ENCODE results near the gene CYP2E1.
"Not testable (repeated sequence)": the region's sequence is repeated elsewhere in the genome, so short reads cannot be mapped to it uniquely, and the experiment has no call there.

CYP2E1 gene

GRCh38 chr10:133516057-133516456, 11.1 kb upstream of the CYP2E1 start:
- H3K36me3 Mint-ChIP-seq (ENCODE audit: low read depth): no peaks in the 10 kb centered on the region
- H3K4me1 Mint-ChIP-seq: peaks cover 15% of the 10 kb centered on the region
- ATAC-seq (no peak), DNase-seq (no peak)
- H3K4me3 Mint-ChIP-seq: no peak overlapping the region
- H3K27ac Mint-ChIP-seq: no peak overlapping the region
- peaks cover 13% of the 10 kb centered on the region for H3K27me3 Mint-ChIP-seq
- no peaks in the 10 kb centered on the region for H3K9me3 Mint-ChIP-seq

GRCh38 chr10:133518517-133518916, 8.6 kb upstream of the CYP2E1 start:
- Mint-ChIP-seq H3K9me3 (peaks cover 12% of the 10 kb centered on the region), H3K4me1 (peaks cover 15% of the 10 kb centered on the region)
- not testable (repeated sequence) for DNase-seq; ATAC-seq; H3K36me3 Mint-ChIP-seq (ENCODE audit: low read depth); H3K27ac Mint-ChIP-seq; H3K4me3 Mint-ChIP-seq; H3K27me3 Mint-ChIP-seq

DNA sequence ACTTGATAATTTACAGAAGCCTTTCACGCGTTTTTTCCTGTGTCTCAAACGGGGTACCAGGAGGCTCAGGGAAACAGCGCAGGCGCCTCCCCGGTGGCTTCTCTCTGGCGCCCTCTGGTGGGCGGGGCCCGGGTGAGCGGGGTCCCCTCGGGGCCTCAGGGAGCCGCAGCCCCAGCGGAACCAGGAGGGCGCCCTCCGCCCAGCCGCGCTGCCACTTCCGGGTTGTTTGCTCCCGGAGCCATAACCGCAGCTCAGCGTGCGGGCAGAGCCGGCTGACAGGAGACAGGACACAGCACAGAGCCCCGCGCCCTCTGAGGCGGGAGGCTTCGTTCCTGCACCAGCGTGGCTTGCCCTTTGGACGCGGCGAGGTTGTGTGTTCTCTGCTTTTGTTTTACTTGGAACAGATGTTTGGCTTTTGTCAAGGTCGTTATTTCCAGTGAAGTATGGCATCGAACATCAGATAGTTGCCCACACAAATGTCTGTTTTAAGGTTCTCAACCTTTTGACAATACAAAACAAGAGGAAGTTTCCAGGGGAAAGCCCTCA, 6.9 kb upstream of the CYP2E1 start:
- Mint-ChIP-seq H3K9me3 (peaks cover 16% of the 10 kb centered on the region), H3K36me3 (ENCODE audit: low read depth) (peaks cover 4% of the 10 kb centered on the region), H3K4me3 (peak overlapping the region; percentile 71), H3K27ac (peak overlapping the region; percentile 25), H3K27me3 (peaks cover 9% of the 10 kb centered on the region), H3K4me1 (peaks cover 15% of the 10 kb centered on the region)
- ATAC-seq: peak; percentile 100
- peak; percentile 97 for DNase-seq

GRCh38 chr10:133523631-133524203, 3.4 kb upstream of the CYP2E1 start:
- no peak for DNase-seq
- Mint-ChIP-seq H3K27me3 (peaks cover 22% of the 10 kb centered on the region), H3K27ac (no peak overlapping the region), H3K36me3 (ENCODE audit: low read depth) (peaks cover 4% of the 10 kb centered on the region), H3K4me3 (no peak overlapping the region), H3K4me1 (peaks cover 20% of the 10 kb centered on the region), H3K9me3 (peaks cover 16% of the 10 kb centered on the region)
- no peak for ATAC-seq

GRCh38 chr10:133525444-133525843, 1.7 kb upstream of the CYP2E1 start:
- no peak for ATAC-seq
- H3K27ac Mint-ChIP-seq: no peak overlapping the region
- H3K9me3 Mint-ChIP-seq: peaks cover 16% of the 10 kb centered on the region
- peaks cover 24% of the 10 kb centered on the region for H3K4me1 Mint-ChIP-seq
- H3K27me3 Mint-ChIP-seq: peaks cover 39% of the 10 kb centered on the region
- peaks cover 4% of the 10 kb centered on the region for H3K36me3 Mint-ChIP-seq (ENCODE audit: low read depth)
- H3K4me3 Mint-ChIP-seq: no peak overlapping the region
- no peak for DNase-seq

DNA sequence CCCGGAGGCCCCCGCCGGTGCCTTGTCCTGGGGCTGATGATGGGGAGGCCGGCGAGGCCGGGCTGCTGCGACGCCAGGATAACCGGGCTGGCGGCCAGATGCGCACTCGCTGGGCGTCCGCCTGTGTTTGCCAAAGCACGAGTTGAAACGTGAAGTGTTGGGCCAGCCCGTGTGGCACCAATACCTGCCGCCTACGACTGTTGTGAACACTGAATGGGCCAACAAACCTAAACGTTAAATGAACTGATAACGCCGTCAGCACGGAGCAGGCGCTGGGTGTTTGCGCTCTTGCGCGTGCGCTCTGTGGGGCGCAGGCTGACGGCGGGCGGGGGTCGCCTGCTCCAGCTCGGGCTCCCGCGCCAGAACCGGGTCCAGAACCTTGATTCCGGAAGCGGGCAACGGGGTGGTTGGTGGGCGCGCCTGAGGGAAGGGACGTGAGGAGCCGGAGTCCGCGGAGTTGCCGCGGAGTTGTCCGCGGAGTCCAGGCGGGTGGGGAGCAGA, 658 bp downstream of the CYP2E1 start:
- Mint-ChIP-seq H3K27me3 (peaks cover 52% of the 10 kb centered on the region), H3K4me3 (no peak overlapping the region), H3K9me3 (peaks cover 11% of the 10 kb centered on the region), H3K4me1 (peaks cover 21% of the 10 kb centered on the region), H3K27ac (no peak overlapping the region), H3K36me3 (ENCODE audit: low read depth) (peaks cover 4% of the 10 kb centered on the region)
- DNase-seq (no peak), ATAC-seq (no peak)

GRCh38 chr10:133528296-133528844, 1.2 kb downstream of the CYP2E1 start:
- peaks cover 21% of the 10 kb centered on the region for H3K4me1 Mint-ChIP-seq
- no peak for DNase-seq
- H3K27ac Mint-ChIP-seq: no peak overlapping the region
- peaks cover 52% of the 10 kb centered on the region for H3K27me3 Mint-ChIP-seq
- no peak for ATAC-seq
- H3K4me3 Mint-ChIP-seq: peak overlapping the region; percentile 70
- H3K36me3 Mint-ChIP-seq (ENCODE audit: low read depth): peaks cover 1% of the 10 kb centered on the region
- H3K9me3 Mint-ChIP-seq: peaks cover 6% of the 10 kb centered on the region

- H3K27ac Mint-ChIP-seq: no peak overlapping the region
- peaks cover 21% of the 10 kb centered on the region for H3K4me1 Mint-ChIP-seq
- H3K9me3 Mint-ChIP-seq: no peaks in the 10 kb centered on the region
- peaks cover 52% of the 10 kb centered on the region for H3K27me3 Mint-ChIP-seq
- DNase-seq: peak; percentile 8
- peak overlapping the region; percentile 70 for H3K4me3 Mint-ChIP-seq
- ATAC-seq: peak; percentile 26
- H3K36me3 Mint-ChIP-seq (ENCODE audit: low read depth): no peaks in the 10 kb centered on the region
These were observed 1.8 kb downstream of the CYP2E1 start for GRCh38 chr10:133528845-133529575.

GRCh38 chr10:133529576-133529946, 2.4 kb downstream of the CYP2E1 start:
- Mint-ChIP-seq H3K4me3 (peak overlapping the region; percentile 70), H3K36me3 (ENCODE audit: low read depth) (no peaks in the 10 kb centered on the region), H3K27ac (no peak overlapping the region), H3K9me3 (no peaks in the 10 kb centered on the region), H3K4me1 (peaks cover 21% of the 10 kb centered on the region), H3K27me3 (peaks cover 52% of the 10 kb centered on the region)
- ATAC-seq (no peak), DNase-seq (no peak)

GRCh38 chr10:133530506-133530905, 3.3 kb downstream of the CYP2E1 start:
- Mint-ChIP-seq H3K9me3 (no peaks in the 10 kb centered on the region), H3K36me3 (ENCODE audit: low read depth) (no peaks in the 10 kb centered on the region), H3K27ac (no peak overlapping the region), H3K27me3 (peaks cover 52% of the 10 kb centered on the region), H3K4me3 (no peak overlapping the region), H3K4me1 (peaks cover 21% of the 10 kb centered on the region)
- no peak for DNase-seq
- ATAC-seq: no peak

- H3K4me1 Mint-ChIP-seq: peaks cover 21% of the 10 kb centered on the region
- H3K9me3 Mint-ChIP-seq: no peaks in the 10 kb centered on the region
- no peak overlapping the region for H3K27ac Mint-ChIP-seq
- H3K36me3 Mint-ChIP-seq (ENCODE audit: low read depth): no peaks in the 10 kb centered on the region
- ATAC-seq (no peak), DNase-seq (no peak)
- peaks cover 40% of the 10 kb centered on the region for H3K27me3 Mint-ChIP-seq
- no peak overlapping the region for H3K4me3 Mint-ChIP-seq
These were observed 5.7 kb downstream of the CYP2E1 start for GRCh38 chr10:133532871-133533270.

DNA sequence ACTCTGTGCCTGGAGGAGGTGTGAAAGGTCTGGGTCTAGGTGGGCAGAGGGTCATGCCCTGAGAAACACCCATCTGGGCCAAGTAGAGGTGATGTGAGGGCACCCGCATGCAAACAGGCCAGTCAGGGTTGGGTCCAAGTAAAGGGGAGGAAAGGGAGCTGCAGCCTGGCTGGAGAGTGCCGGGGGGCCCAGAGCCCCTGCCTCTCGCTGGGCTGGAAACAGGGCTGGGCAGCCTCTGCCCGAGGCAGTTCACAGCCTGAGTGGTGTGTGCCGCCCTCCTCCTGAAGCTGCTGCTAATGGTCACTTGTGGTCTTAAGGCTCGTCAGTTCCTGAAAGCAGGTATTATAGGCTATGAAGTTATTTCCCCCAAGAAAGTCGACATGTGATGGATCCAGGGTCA, 7.3 kb downstream of the CYP2E1 start:
- no peaks in the 10 kb centered on the region for H3K36me3 Mint-ChIP-seq (ENCODE audit: low read depth)
- H3K4me3 Mint-ChIP-seq: no peak overlapping the region
- peaks cover 10% of the 10 kb centered on the region for H3K4me1 Mint-ChIP-seq
- no peak overlapping the region for H3K27ac Mint-ChIP-seq
- DNase-seq (no peak), ATAC-seq (no peak)
- peaks cover 28% of the 10 kb centered on the region for H3K27me3 Mint-ChIP-seq
- H3K9me3 Mint-ChIP-seq: no peaks in the 10 kb centered on the region

DNA sequence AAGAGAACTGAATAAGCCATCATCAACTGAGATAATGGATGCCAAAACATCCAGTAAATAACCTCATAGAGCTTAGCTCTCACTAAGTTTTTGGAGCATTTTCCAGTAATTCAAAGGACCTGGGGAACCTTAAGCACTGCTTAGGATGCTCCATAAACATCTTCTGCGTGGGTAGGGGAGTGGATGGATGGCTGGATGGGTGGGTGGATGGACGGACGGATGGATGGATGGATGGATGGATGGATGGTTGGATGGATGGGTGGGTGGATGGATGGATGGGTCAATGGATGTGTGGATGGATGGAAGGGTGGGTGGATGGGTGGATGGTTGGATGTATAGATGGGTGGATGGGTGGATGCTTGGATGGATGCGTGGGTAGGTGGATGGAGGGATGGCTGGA, 9.0 kb downstream of the CYP2E1 start:
- Mint-ChIP-seq H3K27ac (no peak overlapping the region), H3K27me3 (peaks cover 10% of the 10 kb centered on the region), H3K9me3 (no peaks in the 10 kb centered on the region), H3K36me3 (ENCODE audit: low read depth) (no peaks in the 10 kb centered on the region), H3K4me3 (no peak overlapping the region), H3K4me1 (no peaks in the 10 kb centered on the region)
- ATAC-seq (no peak), DNase-seq (no peak)

GRCh38 chr10:133537546-133538545, 10.7 kb downstream of the CYP2E1 start:
- H3K36me3 Mint-ChIP-seq (ENCODE audit: low read depth): no peaks in the 10 kb centered on the region
- H3K9me3 Mint-ChIP-seq: no peaks in the 10 kb centered on the region
- no peak overlapping the region for H3K4me3 Mint-ChIP-seq
- no peak for DNase-seq
- no peak for ATAC-seq
- H3K27me3 Mint-ChIP-seq: no peaks in the 10 kb centered on the region
- H3K4me1 Mint-ChIP-seq: no peaks in the 10 kb centered on the region
- H3K27ac Mint-ChIP-seq: no peak overlapping the region
